Stimulated activated CD4-positive, alpha-beta T cell treated with anti-CD3 and anti-CD28 coated beads, Interleukin-1b, Interleukin-23, amount 100 ng/mL, for 4 hours (primary cell): ENCODE results near the gene CMSS1.
"Not testable (repeated sequence)": the region's sequence is repeated elsewhere in the genome, so short reads cannot be mapped to it uniquely, and the experiment has no call there.

Experiments used
- DNase-seq, 2 donors: peaks; one replicate each; pipeline ENCODE4 v3.0.0-alpha.2; 2020; ENCODE audit warnings: low read depth in 2 of 2

Gene CMSS1

GRCh38 chr3:100227511-100227921 is 409.9 kb downstream of the CMSS1 start:
- DNase-seq: no peak

- DNase-seq: no peak
Measured at GRCh38 chr3:100228247-100228646, 410.6 kb downstream of the CMSS1 start.

GRCh38 chr3:100229188-100229587 is 411.5 kb downstream of the CMSS1 start:
- not testable (repeated sequence) for DNase-seq

GRCh38 chr3:100230710-100231109 is 413.0 kb downstream of the CMSS1 start:
- DNase-seq: no peak
